HepG2 (cell line): ENCODE measurements around the gene NUPR2. TPM values are rescaled to one million over a fixed set of nuclear protein-coding genes. Genes with fewer than 3 reads are reported as not detected.

Source experiments
- CAMTA2 ChIP-seq: sonication (generic); formaldehyde crosslinking; IDR thresholded peaks from 2 replicates; pipeline ENCODE4 v1.4.0; 2020; ENCODE audit warnings: mild to moderate bottlenecking, missing genetic modification reagents, borderline replicate concordance
- CHD2 ChIP-seq: IDR thresholded peaks from 2 replicates; pipeline ENCODE4 v1.6.1; 2011; ENCODE audit warnings: low read depth, low read length, improper control_type of control experiment
- DZIP1 ChIP-seq: sonication (generic); formaldehyde crosslinking; IDR thresholded peaks from 2 replicates; pipeline ENCODE4 v1.5.0; 2020; ENCODE audit warnings: mild to moderate bottlenecking, missing genetic modification reagents
- HNRNPLL ChIP-seq: fragments of 200-400 bp; formaldehyde crosslinking; IDR thresholded peaks from 2 replicates; pipeline ENCODE4 v1.6.1; 2017; ENCODE audit warnings: mild to moderate bottlenecking, low read depth, low read length; ENCODE audit not compliant: poor library complexity, severe bottlenecking
- KLF6 ChIP-seq: IDR thresholded peaks from 2 replicates; pipeline ENCODE4 v1.8.0; 2016; ENCODE audit warnings: missing biosample characterization, missing genetic modification reagents
- MTERF4 ChIP-seq: sonication (generic); formaldehyde crosslinking; IDR thresholded peaks from 2 replicates; pipeline ENCODE4 v1.8.0; 2023; ENCODE audit warnings: mild to moderate bottlenecking, missing genetic modification reagents
- PRDM10 ChIP-seq: sonication (generic); formaldehyde crosslinking; IDR thresholded peaks from 2 replicates; pipeline ENCODE4 v1.4.0; 2020; ENCODE audit warnings: low read depth, missing genetic modification reagents
- PTBP1 ChIP-seq: fragments of 200-400 bp; formaldehyde crosslinking; IDR thresholded peaks from 2 replicates; pipeline ENCODE4 v1.6.1; 2018; ENCODE audit warnings: low read length, low read depth; ENCODE audit not compliant: poor library complexity, severe bottlenecking
- RNF219 ChIP-seq: sonication (generic); formaldehyde crosslinking; IDR thresholded peaks from 2 replicates; pipeline ENCODE4 v1.5.0; 2020; ENCODE audit warnings: mild to moderate bottlenecking, missing genetic modification reagents
- ZNF224 ChIP-seq: sonication (generic); formaldehyde crosslinking; IDR thresholded peaks from 2 replicates; pipeline ENCODE4 v1.5.0; 2020; ENCODE audit warnings: mild to moderate bottlenecking, missing genetic modification reagents
- ZNF513 ChIP-seq: sonication (generic); formaldehyde crosslinking; conservative IDR thresholded peaks from 2 replicates; pipeline ENCODE4 v1.5.0; 2020; ENCODE audit warnings: missing genetic modification reagents
- ZXDC ChIP-seq: sonication (generic); formaldehyde crosslinking; IDR thresholded peaks from 2 replicates; pipeline ENCODE4 v1.5.0; 2020; ENCODE audit warnings: mild to moderate bottlenecking, missing genetic modification reagents
- polyA plus RNA-seq, 8 experiments: library from polyadenylated mRNA; depleted of rRNA in 3 of 8; stranded (reverse) in 7 of 8; unstranded in 1 of 8; fragments of >200 nt; fragmentation: Illumina TruSeq in 4 of 8; extraction: Trizol in 4 of 8; gene quantifications; 2 replicates each; pipeline versions ENCODE4 v1.2.1 to v1.2.3, GENCODE V29; 2011 to 2016; ENCODE audit warnings: low read depth in 4 of 8, missing spikeins in 1 of 8, mixed read lengths in 1 of 8; ENCODE audit not compliant: insufficient read depth in 1 of 8
- total RNA-seq, 5 experiments: library from RNA; depleted of rRNA; stranded (reverse); fragments of >200 nt; fragmentation: Illumina TruSeq; extraction: Trizol; gene quantifications; 2 replicates each; pipeline ENCODE4 v1.2.3, GENCODE V29; 2016; ENCODE audit warnings: low read depth in 1 of 5

NUPR2 gene
- total and polyA plus RNA-seq, 2 of the 13 experiments (the other 11 are each of a cell fraction or from before 2014, with no cell fraction given), result not detected

GRCh38 chr7:56106108-56107073, 9.8 kb downstream of the NUPR2 start, which contains the start of gene CHCHD2 (continued):
- TF ChIP-seq DZIP1 (CRISPR knock-in tag) (peak; percentile 86; the same call in 1 of the 2 replicates), RNF219 (CRISPR knock-in tag) (no peak), ZXDC (CRISPR knock-in tag) (no peak), PRDM10 (CRISPR knock-in tag) (peak; percentile 74), KLF6 (CRISPR knock-in tag) (peak; percentile 54; the same call in 1 of the 2 replicates), ZNF513 (no peak), CAMTA2 (CRISPR knock-in tag) (no peak), CHD2 (no peak), HNRNPLL (peak; percentile 79), MTERF4 (CRISPR knock-in tag) (0 out of 2 replicates have a peak, but pooled peaks have one; percentile 17), ZNF224 (CRISPR knock-in tag) (0 out of 2 replicates have a peak, but pooled peaks have one; percentile 74), PTBP1 (no peak)
